ENCODE data around the gene BTG1.

DNA sequence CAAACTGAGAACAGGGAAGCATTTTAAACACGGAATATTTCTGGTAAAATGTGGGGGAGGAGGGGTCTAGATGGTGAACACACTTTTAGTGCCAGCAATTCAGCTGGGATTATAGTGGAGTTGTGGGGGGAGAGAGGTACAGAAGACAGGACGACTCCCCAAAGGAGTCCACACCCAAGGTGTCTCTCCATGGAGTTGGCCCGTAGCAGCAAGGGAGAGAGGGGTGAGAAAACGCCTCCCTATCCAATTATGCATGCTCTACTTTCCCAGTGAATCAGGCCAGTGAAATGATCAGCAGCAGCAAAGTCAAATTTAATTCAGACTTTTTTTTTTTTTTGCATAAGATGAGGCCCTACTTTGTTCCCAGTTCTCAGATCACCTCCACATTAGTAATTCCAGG is 38.6 kb downstream of the BTG1 start:
- TF ChIP-seq, protein P1, sequence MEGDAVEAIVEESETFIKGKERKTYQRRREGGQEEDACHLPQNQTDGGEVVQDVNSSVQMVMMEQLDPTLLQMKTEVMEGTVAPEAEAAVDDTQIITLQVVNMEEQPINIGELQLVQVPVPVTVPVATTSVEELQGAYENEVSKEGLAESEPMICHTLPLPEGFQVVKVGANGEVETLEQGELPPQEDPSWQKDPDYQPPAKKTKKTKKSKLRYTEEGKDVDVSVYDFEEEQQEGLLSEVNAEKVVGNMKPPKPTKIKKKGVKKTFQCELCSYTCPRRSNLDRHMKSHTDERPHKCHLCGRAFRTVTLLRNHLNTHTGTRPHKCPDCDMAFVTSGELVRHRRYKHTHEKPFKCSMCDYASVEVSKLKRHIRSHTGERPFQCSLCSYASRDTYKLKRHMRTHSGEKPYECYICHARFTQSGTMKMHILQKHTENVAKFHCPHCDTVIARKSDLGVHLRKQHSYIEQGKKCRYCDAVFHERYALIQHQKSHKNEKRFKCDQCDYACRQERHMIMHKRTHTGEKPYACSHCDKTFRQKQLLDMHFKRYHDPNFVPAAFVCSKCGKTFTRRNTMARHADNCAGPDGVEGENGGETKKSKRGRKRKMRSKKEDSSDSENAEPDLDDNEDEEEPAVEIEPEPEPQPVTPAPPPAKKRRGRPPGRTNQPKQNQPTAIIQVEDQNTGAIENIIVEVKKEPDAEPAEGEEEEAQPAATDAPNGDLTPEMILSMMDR (IDR thresholded peaks at IDR 0.05) = no peak
- TF ChIP-seq EZH2 (IDR thresholded peaks at IDR 0.05) (no peak), EZH2phosphoT487 (IDR thresholded peaks at IDR 0.05) (no peak)
